HG02943 (cell line): Measurements from ENCODE around the gene CHRNA7.

Experiments used
- ATAC-seq: cut with Tn5 transposase; IDR thresholded peaks from one replicate; pipeline ENCODE4 v1.9.1; 2021; ENCODE audit warnings: mild to moderate bottlenecking, low read depth, moderate library complexity; ENCODE audit not compliant: unreplicated experiment

CHRNA7 gene

DNA sequence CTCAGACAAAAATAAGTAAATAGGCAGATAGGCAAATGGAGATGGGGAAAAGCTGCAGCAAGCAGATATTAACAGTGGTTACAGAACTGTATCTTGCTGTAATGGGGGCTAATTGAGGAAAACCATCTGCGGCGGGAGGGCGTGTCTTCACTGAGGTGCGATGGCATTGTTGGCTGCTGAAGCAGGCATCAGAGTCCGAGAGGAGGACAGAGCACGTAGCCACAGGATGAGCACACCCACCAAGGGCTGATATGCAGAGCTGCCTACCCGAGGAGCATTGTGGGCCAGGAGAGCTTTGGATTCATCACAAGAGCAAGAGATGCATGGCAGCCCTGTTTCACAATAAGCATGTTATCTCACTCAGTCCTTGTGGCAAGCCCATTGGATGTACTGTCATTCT, 30.4 kb downstream of the CHRNA7 start:
- ATAC-seq, result no peak

GRCh38 chr15:32067115-32067514, 36.8 kb downstream of the CHRNA7 start:
- ATAC-seq, result no peak

GRCh38 chr15:32089851-32090359, 59.6 kb downstream of the CHRNA7 start:
- ATAC-seq, result no peak

DNA sequence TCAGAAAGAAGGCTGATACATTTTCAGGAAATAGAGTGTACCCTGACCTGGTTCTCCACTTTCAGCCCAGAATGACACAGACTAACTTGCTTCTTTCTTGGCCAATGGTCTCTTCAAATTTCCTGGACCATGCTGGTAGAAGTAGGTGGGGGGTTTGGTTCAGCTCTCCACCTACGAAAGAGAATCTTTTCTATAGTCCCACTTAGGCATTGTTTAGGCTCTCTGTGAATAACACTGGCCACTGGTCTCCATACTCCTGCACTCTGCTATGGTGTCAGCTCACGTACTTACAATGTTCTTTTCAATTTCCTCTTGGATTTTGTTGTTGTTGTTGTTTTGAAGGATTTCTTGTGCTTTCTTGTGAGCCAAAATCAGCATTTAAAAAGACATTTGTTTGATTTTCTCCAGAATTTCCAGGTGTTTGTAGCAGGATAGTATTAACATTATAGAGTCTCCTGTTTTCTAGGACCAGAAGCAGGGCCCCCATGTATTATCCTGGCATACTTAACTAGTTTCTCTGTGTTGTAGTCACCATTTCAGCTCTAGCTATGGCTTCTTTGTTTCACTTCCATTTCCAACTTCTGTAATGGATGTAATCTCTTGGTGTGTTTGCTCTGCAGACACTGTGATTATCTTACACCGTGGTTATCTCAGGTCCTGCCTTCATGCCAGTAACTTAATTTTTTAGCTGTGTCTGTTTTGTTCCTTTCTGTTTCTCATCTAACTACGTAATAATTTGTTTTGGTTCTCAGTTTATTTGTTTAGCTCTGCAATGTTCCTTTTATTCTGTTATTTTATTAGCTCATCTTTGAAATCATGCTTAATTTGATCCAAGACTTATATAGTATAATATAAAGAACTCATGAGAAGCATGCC, 61.4 kb downstream of the CHRNA7 start:
- no peak for ATAC-seq

DNA sequence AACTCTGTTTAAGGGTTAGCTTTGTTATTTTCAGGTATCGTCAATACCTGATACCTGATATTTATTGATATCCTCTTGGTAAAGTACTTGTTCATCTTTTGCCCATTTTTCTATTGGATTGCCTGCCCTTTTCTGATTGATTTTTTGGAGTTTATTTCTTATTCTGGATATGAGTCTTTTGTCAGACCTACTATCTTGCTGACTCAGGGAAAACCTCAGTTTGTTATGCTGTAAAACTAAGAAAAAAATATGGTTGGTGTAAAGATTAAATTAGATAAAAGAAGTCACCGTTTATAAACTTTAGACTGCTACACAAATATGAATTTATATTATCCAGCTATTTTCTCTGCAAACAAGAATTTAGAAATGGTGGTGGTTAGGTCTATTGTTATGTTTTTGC, 65.9 kb downstream of the CHRNA7 start:
- ATAC-seq, result no peak

DNA sequence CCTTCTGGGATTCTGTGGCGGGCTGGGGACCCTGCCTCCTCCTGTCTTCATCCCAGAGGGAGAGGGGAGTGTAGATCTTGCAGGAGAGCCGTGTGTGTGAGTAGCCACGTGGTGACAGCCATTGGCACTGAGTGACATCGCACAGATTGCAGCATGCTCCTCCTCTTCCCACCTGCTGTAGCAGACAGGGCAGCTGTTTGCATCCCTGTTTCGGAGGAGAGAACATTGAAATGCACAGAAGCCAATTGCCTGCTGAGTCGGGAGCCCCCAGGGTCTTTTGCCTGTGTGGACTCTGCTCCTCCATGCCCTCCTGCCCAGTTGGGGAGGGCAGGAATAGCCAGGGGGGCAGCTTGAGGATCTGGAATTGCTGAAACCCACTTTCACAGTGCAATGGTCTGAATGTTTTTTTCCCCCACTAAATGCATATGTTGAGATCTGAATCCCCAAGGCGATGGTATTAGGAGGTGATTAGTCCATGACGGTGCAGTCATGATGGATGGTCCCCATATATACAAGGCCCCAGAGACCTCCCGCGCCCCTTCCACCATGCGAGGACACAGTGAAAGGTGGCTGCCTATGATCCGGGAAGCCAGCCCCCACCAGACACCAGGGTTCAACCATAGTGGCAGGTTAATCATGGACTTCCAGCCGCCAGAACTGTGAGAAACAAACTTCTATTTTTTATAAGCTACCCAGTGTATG, 66.8 kb downstream of the CHRNA7 start:
- ATAC-seq, result no peak

DNA sequence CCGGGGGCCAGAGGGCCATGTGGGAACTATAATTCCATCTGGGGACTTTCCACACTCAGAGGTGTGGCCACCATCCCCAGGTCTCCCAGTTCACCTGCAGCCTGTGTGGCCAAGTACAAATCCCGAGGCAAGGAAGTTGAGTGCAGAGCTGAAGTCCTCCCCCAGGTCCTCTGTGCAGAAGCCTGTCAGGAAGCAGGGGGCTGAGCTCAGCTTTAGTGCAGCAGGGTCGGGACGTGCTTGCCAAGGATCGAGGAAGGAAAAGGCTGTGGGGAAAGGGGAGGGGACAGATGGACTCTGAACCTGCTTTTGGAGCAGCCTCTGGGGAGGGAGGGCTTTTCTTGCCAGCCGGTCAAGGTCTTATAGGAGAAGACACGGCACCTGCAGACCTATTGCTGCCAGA, 67.7 kb downstream of the CHRNA7 start:
- no peak for ATAC-seq

DNA sequence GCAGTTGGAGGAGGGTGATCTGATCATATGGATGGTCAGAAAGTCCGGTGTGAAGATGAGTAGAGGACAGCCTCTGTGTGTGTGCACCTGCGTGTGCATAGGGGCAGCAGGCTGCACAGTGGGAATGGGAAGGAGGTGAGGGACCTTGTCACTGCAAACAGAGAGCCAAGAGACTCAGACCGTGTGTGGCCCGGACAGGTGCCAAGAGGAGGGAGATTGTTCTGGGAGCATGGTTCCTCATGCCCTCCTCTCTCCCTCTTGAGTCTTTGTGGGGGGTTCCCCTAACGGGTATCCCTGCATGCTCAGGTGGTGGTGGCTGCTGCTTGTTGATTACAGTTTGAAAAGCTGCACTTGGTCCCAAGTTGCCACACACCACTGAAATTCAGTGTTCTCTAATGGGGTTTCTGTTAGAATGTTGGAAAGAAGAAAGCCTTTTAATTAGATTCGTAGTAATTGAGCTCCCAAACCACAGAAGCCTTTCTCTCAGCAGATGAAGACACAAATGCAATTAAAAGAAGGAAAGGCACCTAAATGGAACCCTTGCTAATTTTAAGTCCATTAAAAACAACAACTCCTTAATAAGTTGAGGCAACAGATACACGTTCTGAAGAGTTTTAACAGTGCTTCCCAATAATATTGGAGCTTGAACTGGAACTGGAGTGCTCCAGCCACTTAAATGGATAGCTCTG, 68.9 kb downstream of the CHRNA7 start:
- no peak for ATAC-seq

GRCh38 chr15:32099956-32100684, 69.8 kb downstream of the CHRNA7 start:
- no peak for ATAC-seq

DNA sequence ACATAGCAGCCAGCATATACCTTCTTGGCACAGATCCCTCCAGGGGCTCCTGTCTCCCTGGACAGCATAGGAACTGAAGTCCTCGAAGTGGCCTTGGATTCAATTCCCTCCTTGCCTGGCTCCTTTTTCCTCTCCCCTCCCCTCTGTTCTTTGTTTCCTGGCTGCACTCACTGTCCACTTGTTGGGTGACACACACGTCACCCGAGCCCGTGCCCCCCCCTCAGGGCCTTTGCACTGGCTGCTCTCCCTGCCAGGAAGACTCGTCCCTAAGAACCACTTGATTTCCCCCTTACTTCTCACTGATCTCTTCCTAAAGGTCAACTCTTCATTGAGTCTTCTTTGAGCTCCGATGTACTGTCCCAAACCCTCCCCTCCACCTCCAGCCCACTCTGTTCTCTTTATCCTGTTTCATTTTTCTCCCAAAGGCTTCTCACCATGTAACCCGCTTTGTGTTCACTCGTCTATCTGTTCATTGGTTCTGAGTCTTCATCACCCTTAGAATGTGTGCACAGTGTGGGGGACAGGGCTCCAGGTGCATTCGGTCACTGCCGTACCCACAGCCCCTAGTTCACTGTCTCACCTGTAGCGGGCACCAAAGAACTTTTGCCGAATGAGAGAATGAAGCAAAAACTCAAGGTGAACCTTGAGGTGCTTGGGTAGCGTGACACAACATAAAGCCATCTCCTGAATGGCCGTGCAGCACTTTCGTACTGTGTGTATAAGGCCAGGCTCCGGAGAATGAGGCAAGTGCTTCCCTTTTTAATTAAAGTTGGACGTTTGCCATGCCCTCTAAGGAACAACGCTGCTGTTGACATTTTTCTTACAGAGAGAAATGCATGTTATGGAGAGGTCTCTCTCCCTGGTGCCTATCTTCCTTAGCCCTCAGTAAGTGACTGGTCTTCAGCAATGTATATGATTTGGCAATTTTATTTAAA, 74.0 kb downstream of the CHRNA7 start:
- ATAC-seq, result no peak

GRCh38 chr15:32105258-32106241, 75.2 kb downstream of the CHRNA7 start:
- ATAC-seq, result no peak

GRCh38 chr15:32106401-32107381, 76.4 kb downstream of the CHRNA7 start:
- no peak for ATAC-seq

DNA sequence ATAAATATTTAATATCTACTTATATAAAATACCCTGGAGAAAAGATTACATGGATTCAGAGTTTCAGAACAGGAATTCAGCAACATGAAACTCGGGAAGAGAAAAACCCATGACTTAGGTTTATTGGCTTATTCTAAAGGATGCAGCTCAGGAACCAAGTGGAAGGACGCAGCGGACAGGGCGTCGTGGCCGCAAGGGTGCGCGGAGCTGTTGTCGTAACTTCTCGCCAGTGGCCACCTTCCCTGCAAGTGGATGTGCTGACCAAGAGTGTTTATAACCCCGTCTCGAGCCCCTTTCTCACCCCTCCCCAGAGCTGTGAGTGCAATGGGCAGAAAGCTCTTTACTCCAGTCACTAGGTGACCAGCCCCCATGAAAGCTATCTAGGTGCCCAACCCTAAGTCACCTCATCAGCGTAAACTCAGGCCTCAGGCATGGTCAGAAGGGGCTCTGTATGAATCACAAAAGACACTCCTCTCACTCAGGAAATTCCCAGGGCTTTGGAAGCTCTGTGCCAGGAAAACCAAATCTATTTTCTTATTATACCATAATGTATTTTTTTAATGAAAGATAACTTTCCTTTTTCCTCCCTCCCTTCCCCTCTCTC, 77.3 kb downstream of the CHRNA7 start:
- no peak for ATAC-seq

DNA sequence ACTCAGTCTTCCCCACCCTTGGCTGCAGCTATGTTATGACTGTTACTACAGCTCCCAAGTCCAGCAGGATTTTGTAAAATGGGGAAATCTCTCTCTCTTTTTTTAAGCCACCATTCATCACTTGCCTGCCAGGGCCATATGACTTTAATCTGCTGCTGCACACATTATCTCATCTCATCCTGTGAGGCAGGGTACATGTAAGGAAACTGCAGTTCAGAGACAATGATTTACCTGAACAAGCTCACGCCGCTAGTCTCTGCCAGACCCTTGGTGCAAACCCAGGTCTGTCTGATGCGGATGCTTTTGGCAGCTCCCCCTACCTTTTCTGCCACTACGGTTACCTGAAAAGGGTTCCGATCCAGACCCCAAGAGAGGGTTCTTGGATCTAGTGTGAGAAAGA, 78.3 kb downstream of the CHRNA7 start:
- no peak for ATAC-seq

GRCh38 chr15:32112101-32112500, 81.8 kb downstream of the CHRNA7 start:
- no peak for ATAC-seq

DNA sequence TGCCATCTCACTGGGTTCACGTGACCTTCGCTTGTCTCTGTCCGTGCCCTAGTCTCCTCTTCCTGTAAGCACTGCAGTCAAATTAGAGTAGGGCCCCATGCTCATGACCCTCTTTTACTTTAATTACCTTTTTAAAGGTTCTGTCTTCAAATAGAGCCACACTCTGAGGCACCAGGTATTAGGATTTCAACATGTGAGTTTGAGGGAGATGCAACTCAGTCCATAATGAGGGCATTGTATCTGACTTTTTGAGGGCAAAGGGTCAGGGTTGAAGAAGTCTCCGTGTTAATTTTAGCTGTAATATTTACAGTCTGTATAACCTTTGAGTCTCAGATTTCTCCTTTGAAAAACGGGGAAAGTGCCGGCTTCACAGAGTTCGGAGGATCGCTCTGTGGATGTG, 82.9 kb downstream of the CHRNA7 start:
- ATAC-seq, result no peak

DNA sequence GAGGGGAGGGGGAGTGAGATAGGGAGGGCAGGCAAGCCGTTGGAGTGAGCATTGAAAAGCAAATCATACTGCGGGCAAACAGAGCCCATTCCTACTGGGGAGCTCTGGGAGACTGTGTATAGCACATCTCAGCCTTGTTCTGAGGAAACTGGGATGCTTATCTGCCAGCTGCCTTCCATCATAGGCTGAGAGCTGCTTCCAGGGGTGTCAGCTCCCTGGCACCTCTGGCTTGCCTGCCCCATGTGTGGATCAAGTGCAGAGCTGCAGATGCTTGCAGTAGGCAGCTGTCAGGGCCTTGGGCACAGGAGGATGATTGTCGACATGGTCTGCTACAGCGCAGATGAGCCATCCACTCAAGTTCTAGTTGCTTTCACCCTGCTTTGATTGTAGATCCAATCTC, 86.8 kb downstream of the CHRNA7 start:
- no peak for ATAC-seq
